Hepatocyte (in vitro differentiated cells): ENCODE data around the gene DLGAP4. TPM values are rescaled to one million over a fixed set of nuclear protein-coding genes. Genes with fewer than 3 reads are reported as not detected.

Experiments used
- DNase-seq: peaks from one replicate; pipeline ENCODE4 v3.0.0-alpha.2; 2016; ENCODE audit warnings: low spot score
- H2AFZ ChIP-seq: fragments of 200-600 bp; sonication (generic); 2 replicates; pipeline ENCODE4 v1.6.0; 2016; ENCODE audit warnings: antibody characterized with exemption, mild to moderate bottlenecking
- H3K27ac ChIP-seq: fragments of 200-600 bp; sonication (generic); 2 replicates; pipeline ENCODE4 v1.5.1; 2016; ENCODE audit warnings: mild to moderate bottlenecking
- H3K27me3 ChIP-seq: fragments of 200-600 bp; sonication (generic); 2 replicates; pipeline ENCODE4 v1.6.1; 2016
- H3K36me3 ChIP-seq: fragments of 200-600 bp; sonication (generic); replicated peaks from 2 replicates; pipeline ENCODE4 v1.5.1; 2016; ENCODE audit warnings: low read depth; ENCODE audit not compliant: insufficient read depth
- H3K4me1 ChIP-seq: fragments of 200-600 bp; sonication (generic); 2 replicates; pipeline ENCODE4 v1.5.1; 2016; ENCODE audit warnings: mild to moderate bottlenecking, moderate library complexity; ENCODE audit not compliant: insufficient read depth
- H3K4me2 ChIP-seq: fragments of 200-600 bp; sonication (generic); 2 replicates; pipeline ENCODE4 v1.6.0; 2016
- H3K4me3 ChIP-seq: fragments of 200-600 bp; sonication (generic); 2 replicates; pipeline ENCODE4 v1.5.1; 2016; ENCODE audit warnings: mild to moderate bottlenecking
- H3K79me2 ChIP-seq: fragments of 200-600 bp; sonication (generic); 2 replicates; pipeline ENCODE4 v1.6.0; 2017; ENCODE audit warnings: mild to moderate bottlenecking
- H3K9me2 ChIP-seq: fragments of 200-600 bp; sonication (generic); replicated peaks from 2 replicates; pipeline ENCODE4 v1.6.0; 2017; ENCODE audit warnings: mild to moderate bottlenecking; ENCODE audit not compliant: insufficient read depth
- H3K9me3 ChIP-seq: fragments of 200-600 bp; sonication (generic); 2 replicates; pipeline ENCODE4 v1.5.1; 2016; ENCODE audit warnings: low read depth, mild to moderate bottlenecking
- H4K20me1 ChIP-seq: fragments of 200-600 bp; sonication (generic); 2 replicates; pipeline ENCODE4 v1.6.0; 2016; ENCODE audit warnings: mild to moderate bottlenecking; ENCODE audit not compliant: insufficient read depth, poor library complexity, severe bottlenecking
- CTCF ChIP-seq: fragments of 200-600 bp; sonication (generic); IDR thresholded peaks from 2 replicates; pipeline ENCODE4 v1.5.1; 2016; ENCODE audit warnings: antibody characterized with exemption, mild to moderate bottlenecking; ENCODE audit not compliant: poor library complexity
- EZH2 ChIP-seq: fragments of 200-600 bp; sonication (generic); IDR thresholded peaks from 2 replicates; pipeline ENCODE4 v1.6.1; 2016; ENCODE audit warnings: antibody characterized with exemption, mild to moderate bottlenecking, borderline replicate concordance
- EZH2phosphoT487 ChIP-seq: fragments of 200-600 bp; sonication (generic); IDR thresholded peaks from one replicate; pipeline ENCODE4 v1.6.1; 2018; ENCODE audit warnings: antibody characterized with exemption, mild to moderate bottlenecking, low read depth, moderate library complexity; ENCODE audit not compliant: unreplicated experiment, severe bottlenecking
- WGBS: methylation state at CpG from one replicate; pipeline ENCODE4 v1.1.6; 2016; ENCODE audit warnings: low lambda C conversion rate; ENCODE audit errors: missing lambda C conversion rate; 5-methylcytosine and 5-hydroxymethylcytosine counted together
- polyA plus RNA-seq: library from polyadenylated mRNA; unstranded; fragments of >200 nt; fragmentation: Nextera tagmentation; extraction: Ambion mirVana; gene quantifications from 2 replicates; pipeline ENCODE4 v1.2.1, GENCODE V29; 2016
- total RNA-seq: library from RNA; depleted of rRNA; stranded (reverse); fragments of >200 nt; gene quantifications from 2 replicates; pipeline ENCODE4 v1.2.3, GENCODE V29; 2014

Gene DLGAP4
- total and polyA plus RNA-seq, 2 experiments from 2014 or later: 16.5 to 39.4 TPM

GRCh38 chr20:36400909-36401735 lies 95.0 kb downstream of the DLGAP4 start:
- H3K79me2 ChIP-seq: no peaks in the 10 kb centered on the region
- H4K20me1 ChIP-seq: no peaks in the 10 kb centered on the region
- H3K4me3 ChIP-seq: no peak overlapping the region
- no peaks in the 10 kb centered on the region for H3K36me3 ChIP-seq
- no peaks in the 10 kb centered on the region for H3K4me1 ChIP-seq
- 60% methylated on average over 16 of the region's 18 CpGs for WGBS
- no peak overlapping the region for H2AFZ ChIP-seq
- H3K9me3 ChIP-seq: no peaks in the 10 kb centered on the region
- H3K4me2 ChIP-seq: no peak overlapping the region
- no peaks in the 10 kb centered on the region for H3K9me2 ChIP-seq
- TF ChIP-seq EZH2 (no peak), EZH2phosphoT487 (no peak), CTCF (no peak)
- H3K27ac ChIP-seq: no peak overlapping the region
- DNase-seq: no peak
- H3K27me3 ChIP-seq: peaks cover 20% of the 10 kb centered on the region

DNA sequence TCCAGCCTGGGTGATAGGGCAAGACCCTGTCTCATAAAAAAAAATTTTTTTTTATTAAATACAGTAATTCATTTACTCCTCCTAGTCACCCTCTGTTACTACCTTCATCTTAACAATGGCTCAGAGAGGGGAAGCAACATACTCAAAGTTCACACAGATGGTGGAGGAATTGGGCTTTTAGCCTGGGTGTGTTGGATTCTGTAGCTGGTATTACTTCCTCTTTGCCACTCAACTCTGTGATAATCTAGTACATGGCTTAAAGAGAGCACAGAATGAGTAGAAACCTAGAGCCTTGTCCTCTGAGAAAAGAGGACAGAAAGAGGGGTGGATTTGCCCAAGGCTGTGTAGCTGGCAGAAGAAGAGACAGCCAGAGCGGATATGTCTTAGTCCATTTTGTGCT lies 96.6 kb downstream of the DLGAP4 start:
- Histone ChIP-seq H3K4me2 (no peak overlapping the region), H3K9me2 (no peaks in the 10 kb centered on the region), H3K4me1 (no peaks in the 10 kb centered on the region), H3K9me3 (no peaks in the 10 kb centered on the region), H4K20me1 (no peaks in the 10 kb centered on the region), H3K27ac (no peak overlapping the region), H3K79me2 (no peaks in the 10 kb centered on the region), H3K36me3 (no peaks in the 10 kb centered on the region), H2AFZ (no peak overlapping the region), H3K27me3 (peaks cover 20% of the 10 kb centered on the region), H3K4me3 (no peak overlapping the region)
- no peak for TF ChIP-seq EZH2phosphoT487
- no peak for TF ChIP-seq EZH2
- TF ChIP-seq CTCF: no peak
- no peak for DNase-seq
- WGBS: 90% methylated on average over 1 of the region's 1 CpG

DNA sequence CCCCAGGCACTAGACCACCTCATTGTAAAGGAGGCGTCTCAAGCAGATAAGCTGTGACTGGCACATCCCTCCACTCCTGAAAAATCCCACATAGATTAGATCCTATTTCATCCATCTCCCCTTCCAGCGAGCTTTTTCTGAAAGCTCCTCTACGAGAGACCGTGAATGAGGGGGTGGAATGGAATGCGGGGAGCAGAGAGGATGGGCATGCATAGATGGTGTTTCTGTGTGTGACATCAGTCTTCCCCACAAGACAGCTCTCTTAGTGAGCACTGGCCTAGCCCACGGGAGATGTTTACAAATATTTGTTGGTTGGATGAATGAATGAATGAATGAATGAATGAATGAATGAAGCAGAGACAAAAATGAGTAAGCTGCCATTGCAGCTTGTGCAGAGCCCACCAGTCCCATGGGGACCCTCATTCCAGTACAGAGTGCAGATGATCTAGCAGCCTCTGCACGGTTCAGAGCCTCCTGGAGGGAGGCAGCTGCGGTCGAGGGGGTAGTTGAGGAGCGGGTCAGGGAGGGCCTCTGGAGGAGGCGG lies 98.4 kb downstream of the DLGAP4 start:
- Histone ChIP-seq H3K27ac (no peak overlapping the region), H3K79me2 (no peaks in the 10 kb centered on the region), H3K9me2 (no peaks in the 10 kb centered on the region), H3K4me1 (no peaks in the 10 kb centered on the region), H3K4me3 (no peak overlapping the region), H3K4me2 (no peak overlapping the region), H4K20me1 (no peaks in the 10 kb centered on the region), H3K9me3 (no peaks in the 10 kb centered on the region), H3K27me3 (peaks cover 20% of the 10 kb centered on the region), H2AFZ (no peak overlapping the region), H3K36me3 (no peaks in the 10 kb centered on the region)
- TF ChIP-seq EZH2phosphoT487: no peak
- TF ChIP-seq CTCF: no peak
- TF ChIP-seq EZH2: no peak
- 84% methylated on average over 11 of the region's 11 CpGs for WGBS
- no peak for DNase-seq
